Non-pigmented ciliary epithelial cell (primary cell): ENCODE data around the gene GBA2.

Experiments
- DNase-seq: peaks from one replicate; pipeline ENCODE4 v3.0.0-alpha.2; 2010; ENCODE audit warnings: low read depth

GBA2 gene

DNA sequence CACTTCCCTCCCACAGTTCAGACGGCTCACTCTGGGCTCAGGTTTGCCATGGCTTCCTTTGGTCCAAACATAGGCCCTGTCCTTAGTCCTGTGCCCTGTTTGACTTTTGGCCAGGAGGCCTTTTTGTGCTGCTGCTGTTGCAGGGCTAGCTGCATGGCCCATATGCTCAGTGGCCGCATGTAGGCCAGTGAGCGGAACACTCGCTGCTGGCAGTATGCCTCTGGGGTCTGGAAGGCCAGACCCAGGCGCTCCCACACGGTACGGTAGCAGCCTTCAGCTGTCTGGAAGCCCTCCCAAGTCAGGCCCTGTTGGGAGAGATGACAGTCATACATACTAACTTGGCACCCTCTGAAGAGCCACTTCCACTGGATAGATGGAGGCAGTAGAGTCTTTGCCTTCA, 11.9 kb downstream of the GBA2 start:
- no peak for DNase-seq

DNA sequence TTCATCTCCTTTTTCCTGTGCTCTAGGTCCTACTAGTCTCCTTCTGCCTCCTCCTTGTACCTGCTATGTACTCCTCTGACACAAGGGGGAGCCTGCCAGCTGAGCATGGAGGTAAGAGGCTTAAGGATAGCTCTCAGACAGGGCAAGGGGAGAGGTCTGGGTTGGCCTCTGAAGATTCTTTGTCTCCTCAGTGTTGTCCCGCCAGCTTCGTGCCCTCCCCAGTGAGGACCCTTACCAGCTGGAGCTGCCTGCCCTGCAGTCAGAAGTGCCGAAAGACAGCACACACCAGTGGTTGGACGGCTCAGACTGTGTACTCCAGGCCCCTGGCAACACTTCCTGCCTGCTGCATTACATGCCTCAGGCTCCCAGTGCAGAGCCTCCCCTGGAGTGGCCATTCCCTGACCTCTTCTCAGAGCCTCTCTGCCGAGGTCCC, 12.8 kb downstream of the GBA2 start:
- DNase-seq: no peak

DNA sequence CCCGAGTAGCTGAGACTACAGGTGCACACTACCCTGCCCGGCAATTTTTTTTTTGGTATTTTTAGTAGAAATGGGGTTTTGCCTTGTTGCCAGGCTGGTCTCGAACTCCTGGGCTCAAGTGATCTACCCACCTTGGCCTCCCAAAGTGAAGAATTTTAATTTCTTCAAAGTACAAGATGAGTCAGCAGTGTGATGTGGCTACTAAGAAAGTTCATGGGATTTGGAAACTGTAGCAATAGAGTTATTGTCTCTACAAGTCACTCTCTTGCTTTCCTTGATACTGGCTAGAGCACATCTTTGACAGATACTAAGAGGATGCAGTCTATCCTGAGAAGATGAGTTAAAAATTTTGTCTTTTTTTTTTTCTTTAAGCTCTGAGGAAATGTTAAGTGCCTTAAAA, 14.9 kb downstream of the GBA2 start:
- no peak for DNase-seq

DNA sequence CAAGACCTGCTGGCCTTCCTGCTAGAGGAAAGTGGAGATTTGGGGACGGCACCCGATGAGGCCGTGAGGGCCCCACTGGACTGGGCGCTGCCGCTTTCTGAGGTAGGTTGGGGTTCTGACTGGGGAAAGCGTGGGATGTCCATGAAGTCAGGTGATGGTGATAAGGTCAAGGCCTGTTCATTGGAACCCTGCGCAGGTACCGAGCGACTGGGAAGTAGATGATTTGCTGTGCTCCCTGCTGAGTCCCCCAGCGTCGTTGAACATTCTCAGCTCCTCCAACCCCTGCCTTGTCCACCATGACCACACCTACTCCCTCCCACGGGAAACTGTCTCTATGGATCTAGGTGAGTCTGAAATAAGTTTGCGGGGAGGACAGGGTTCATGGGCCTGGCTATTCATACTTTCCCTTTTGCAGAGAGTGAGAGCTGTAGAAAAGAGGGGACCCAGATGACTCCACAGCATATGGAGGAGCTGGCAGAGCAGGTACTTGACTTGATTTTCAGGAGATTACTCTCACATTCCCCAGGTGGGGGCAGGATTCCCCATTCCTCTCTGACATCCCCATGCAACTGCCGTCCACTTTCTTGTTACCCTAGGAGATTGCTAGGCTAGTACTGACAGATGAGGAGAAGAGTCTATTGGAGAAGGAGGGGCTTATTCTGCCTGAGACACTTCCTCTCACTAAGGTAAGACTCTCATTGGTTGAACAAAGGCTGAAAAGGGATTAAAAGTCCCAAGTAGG, 16.1 kb downstream of the GBA2 start:
- DNase-seq: no peak

DNA sequence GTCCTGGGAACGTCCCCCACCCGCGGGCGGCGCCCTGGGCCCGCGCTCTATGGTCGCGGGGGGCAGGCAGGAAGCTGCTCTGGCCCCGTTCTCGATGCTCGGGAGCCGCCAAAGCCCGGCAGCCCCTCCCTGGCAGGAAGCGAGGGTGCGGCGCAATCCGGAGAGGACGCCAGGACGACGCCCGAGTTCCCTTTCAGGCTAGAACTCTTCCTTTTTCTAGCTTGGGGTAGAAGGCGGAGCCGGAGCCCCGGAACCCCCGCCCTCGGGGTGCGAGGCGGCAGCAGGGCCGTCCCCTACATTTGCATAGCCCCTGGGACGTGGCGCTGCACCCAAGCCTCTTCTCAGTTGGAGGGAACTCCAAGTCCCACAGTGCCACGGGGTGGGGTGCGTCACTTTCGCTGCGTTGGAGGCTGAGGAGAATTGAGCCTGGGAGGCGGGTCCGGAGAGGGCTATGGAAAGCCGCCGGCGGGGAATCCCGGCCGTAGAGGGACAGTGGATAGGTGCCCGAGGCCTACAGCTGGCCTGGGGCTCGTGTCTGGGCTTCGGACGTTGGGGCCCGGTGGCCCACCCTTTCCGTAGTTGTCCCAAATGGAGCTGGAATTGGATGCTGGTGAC, 16.7 kb downstream of the GBA2 start, which contains the start of the genes CREB3 and TLN1:
CREB3 (plus strand) TSS at position 482 of the 615 bp plus-strand sequence; CDS start at position 589, 107 bp downstream.
TLN1 (minus strand) TSS at position 11 of the 615 bp plus-strand sequence. CDS start 6,501 bp downstream, outside the sequence.
- DNase-seq: peak; percentile 95

DNA sequence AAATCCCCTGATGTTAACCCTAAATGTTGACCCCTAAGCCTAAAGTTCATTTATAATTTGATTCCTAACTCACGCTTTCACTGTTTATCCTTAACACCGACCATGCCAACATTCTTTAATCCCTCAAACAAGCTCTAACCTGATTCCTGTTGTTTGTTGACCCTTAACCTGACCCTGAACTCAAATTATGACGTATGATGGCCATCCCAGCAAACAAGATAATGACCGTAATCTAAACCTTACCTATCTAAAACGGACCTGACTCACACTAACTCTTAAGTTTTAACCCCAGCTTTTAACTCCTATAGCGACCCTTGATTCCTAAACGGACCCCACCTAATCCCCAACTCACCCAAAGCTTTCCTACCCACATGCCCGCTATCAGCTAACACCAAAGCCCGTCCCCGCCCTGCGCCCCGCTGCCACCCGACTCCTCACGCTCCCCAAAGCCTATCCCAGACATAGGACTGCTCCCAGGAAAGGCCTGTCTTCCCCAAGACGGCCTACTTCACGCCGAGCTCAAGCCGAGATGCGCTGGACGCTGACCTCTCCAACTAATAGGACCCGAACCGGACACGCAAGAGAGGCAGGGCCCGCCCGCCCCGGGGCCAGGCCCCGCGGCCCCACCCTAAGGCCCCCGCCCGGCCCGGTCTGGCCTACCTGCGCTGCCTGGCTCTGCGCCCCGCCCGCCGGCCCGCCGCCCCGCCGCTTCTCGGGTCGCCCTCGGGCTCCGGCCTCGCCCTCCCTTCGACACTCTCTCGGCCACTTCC, 17.4 kb downstream of the GBA2 start:
- no peak for DNase-seq

DNA sequence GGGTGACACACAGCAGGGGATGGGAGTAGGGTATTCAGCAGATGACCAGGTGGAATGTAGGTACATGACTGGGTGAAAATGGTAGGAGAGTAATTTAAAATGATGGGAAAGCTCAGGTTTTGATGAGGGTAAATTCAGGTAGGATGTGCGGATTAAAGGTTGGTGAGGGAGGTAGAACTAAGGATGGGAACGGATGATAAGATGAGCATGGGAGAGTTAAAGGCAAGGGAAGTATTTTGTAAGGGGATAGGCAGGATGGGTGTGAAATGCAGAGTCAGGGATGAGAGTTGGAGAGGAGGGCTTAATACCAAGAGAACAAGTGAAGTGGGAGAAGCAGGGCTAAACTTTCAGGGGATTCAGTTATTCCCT, 18.6 kb downstream of the GBA2 start:
- no peak for DNase-seq

DNA sequence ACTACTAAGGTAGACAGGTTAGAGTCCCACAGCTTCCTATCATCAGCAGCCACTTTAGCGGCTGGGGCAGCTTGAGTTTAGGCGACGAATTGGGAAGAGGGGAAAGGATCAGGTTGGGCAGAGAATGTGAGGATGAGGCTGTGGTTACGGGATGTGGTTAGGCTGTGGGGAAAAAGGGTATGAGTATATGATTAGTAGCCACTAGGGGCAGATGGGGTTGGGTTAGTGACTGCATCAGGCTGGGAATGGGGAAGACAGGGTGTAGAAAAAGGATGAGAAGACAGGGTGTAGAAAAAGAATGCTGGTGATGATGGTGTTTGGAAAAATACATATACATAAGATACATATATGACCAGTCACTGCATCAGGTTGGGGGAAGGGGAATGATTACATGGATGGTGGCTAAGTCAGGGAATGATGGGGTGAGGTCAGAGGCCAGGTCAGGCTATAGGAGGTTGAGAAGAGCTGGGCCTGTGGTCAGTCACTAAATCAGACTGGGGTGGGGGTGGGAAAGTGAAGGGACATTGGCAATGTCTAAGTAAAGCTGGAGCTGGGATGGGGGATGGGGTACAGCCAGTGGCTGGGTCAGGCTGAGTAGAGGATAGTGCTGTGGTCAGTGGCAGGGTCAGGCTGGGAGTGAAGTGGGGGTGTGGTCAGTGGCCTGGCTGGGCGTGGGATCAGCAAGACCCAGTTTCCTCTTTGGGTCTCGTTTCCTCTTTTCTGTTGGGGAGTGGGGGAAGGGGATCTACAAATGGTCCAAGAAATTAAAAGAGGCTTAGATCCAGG, 19.1 kb downstream of the GBA2 start:
- DNase-seq: peak; percentile 69

DNA sequence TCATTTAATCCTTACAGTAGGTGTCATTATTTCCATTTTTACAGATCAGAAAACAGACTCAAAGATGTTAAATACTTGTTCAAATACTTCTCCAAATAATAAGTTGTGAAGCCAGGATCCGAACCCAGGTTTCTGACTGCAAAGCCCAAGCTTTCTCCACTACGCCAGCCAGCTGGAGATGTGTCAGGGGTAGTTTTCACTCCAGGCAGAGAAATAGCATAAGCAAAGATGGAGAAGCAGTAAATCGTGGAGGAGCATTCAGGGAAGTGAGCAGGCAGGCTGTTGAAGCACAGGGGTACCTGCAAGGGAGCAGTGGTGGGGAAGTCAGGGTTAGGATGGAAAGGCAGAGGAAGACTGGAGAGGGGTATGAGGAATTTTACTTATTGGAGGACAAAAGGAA, 19.9 kb downstream of the GBA2 start:
- no peak for DNase-seq

DNA sequence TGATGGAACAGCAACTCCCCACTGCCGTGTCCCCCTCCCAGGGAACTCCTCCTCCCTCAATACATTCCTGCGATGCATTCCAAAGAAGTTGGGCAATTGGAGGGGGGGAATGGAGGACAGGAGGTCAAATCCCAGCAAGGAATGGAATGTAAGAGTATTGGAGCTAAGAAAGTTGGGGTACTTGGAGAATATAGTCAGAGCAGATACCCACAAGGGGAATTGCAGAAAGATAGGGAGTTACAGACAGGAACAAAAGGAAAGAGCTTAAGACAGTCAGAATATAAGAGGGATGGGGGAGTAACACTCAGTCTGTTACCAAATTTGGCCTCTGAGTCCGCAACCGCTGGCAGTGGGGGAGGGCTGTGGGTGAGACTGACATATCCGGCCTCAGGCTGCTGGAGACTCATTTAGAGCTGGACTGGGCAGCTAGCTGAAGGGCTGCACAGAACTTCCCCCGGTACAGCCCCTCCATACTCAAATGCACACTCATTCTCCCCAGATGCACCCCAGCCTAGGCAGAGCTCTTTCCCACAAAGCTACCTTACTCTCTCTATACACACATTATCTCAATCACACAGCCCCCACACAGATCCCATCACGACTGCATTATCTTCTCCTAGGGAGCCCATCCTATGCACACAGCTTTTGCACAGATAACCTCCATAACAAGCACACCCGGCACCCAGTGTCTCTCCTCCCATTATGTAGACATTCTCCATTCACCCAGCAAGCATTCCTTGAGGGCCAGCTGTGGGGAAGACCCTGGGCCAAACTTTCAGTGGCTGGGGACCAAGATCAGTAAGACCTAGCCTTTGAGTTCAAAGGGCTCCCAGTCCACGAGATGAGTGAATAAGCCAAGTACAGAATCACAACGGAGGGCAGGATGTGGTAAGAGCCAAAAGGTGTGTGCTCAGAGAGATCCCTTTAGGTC, 20.7 kb downstream of the GBA2 start:
- no peak for DNase-seq

DNA sequence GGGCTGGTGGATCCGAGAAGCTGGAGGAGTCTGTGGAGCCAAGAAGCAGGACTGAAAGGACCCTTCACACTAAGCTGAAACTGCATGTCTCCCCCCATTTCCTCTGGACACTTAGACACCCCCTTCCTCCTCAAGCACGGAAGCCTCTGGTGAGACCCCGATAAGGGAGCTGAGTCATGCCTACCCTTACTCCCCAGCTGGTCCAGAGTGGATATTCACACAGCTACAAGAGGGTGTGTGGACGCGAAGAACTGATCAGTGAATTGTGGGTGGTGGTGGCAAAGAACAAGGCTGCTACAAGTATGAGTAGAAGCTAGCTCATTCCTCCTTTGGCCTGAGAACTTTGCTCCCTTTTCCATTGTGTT, 21.4 kb downstream of the GBA2 start:
- no peak for DNase-seq

DNA sequence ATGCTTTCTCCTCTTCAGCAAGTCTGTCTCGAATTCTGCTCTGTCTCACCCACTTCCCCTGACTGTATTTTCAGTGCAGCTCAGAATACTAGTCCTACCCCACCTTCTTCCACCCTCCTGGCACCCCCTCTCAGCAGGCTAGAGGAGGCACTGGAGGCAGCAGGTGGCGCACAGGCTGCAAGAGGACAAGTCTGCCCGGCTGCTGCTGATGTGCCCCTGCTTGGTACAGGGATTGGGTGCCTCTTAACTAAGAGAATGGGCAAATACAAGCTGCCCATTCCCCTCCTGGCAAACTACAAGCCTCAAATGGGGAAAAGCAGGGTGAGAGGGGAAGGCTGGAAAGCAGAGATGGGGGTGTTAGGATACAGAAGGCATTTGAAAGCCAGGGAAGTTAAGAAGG, 22.1 kb downstream of the GBA2 start:
- DNase-seq: no peak

DNA sequence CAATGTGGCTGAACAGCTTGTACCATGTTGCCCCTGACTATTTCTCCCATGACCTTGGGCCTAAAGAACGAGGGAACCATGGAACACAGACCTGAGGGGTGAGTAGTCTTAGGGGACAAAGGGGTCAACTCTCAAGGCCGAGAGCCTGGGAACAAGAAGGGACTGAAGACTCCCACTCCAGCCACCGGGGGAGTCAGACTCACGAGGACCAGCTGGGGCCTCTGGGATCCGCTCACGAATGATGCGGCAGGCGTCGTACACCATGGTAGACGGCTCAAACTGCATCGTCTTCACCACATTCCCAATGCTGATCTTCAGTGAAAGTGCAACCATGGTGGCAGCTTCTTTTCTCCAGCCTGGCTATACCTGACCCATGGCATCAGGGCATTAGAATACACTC, 23.7 kb downstream of the GBA2 start:
- DNase-seq: no peak

DNA sequence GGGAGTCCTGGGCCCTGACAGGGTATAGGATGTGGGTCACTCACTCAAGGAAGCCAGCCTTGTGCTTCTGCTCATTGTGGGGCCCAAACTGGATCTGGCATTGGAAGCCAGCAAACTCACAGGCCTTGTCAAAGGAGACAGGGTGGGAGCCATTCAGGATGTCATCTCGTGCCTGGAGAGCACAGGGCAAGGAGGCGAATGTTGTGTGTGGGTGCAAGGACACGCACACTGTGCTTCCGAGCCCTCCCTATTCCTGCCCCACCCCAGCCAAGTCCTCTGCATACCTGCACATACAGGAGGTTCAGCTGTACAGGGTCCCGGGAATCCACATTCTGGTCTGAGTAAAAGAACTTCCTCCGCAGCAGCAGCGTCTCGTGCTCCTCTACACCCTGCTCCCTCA, 25.1 kb downstream of the GBA2 start:
- DNase-seq: no peak

DNA sequence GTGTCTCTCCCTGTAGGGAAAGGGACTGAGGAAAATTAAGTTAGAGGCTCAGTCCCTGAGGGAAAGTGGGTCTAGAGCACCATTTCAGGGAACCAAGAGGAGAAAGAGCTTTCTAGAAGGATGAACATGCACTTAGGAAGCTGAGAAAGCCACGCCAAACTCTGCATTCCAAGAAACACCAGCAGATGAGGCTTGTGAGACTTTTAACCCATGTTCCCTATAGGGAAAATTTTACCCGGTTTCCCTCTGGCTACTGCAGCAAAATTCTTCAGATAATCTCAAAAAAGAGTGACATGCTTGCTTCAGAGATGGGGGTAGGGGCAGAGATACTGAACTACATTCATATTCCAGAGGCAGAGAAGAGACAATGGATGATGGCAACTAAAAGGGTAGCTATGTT, 25.6 kb downstream of the GBA2 start:
- no peak for DNase-seq

DNA sequence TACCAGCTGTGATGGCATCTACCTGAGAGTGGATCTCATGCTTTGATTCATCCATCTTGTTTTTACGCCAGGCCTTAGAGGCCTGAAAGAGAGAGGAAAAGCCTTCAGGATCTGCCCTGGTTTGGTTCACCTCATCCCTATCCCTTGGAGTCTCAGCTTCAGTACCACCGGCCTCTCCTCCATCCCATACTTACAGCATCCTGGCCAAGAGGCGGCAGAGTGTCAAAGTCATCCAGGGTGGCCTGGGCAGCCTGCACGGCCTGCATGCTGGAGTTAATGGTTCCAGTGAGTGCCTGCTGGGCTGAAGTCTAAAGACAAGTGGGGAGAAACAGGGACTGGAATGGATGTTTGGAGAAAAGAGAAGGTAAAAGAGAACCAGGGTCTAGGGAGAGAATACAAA, 29.5 kb downstream of the GBA2 start:
- no peak for DNase-seq

DNA sequence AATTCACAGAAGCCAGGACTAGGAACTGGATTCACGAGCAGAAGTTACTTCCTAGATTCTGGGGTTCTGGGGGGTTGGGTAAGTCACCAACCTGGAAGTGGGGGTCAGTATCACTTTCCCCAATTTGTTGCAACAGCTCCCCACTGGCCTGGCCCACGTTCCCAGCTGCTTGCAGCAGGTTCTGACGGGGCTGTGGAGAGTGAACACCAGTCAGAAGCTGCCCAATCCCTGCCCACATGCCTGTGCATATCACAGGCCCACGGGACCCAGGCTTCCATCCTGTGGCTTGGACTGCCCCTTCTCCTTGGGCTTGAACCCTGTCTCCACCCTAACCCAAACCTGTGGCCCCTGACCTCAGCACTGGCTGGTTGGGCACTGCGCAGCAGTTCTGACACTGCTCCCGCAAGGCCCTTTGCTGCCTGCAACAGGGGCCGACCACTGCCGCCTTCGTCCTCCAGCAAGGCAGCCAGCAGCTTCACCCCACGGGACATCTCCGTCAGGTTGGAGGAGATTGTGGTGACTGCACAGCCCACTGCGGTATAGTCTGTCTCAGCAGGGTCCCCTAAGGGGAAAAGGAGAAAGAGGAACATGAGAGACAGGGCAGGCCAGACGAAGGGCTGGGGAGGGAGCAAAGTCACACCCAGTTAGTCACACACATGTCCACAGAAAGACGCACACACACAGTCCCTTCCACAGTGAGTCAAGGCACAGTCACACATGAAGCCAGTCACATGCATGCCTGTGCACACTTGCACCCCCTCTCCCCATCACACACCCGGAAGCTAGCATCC, 30.1 kb downstream of the GBA2 start:
- DNase-seq: no peak

DNA sequence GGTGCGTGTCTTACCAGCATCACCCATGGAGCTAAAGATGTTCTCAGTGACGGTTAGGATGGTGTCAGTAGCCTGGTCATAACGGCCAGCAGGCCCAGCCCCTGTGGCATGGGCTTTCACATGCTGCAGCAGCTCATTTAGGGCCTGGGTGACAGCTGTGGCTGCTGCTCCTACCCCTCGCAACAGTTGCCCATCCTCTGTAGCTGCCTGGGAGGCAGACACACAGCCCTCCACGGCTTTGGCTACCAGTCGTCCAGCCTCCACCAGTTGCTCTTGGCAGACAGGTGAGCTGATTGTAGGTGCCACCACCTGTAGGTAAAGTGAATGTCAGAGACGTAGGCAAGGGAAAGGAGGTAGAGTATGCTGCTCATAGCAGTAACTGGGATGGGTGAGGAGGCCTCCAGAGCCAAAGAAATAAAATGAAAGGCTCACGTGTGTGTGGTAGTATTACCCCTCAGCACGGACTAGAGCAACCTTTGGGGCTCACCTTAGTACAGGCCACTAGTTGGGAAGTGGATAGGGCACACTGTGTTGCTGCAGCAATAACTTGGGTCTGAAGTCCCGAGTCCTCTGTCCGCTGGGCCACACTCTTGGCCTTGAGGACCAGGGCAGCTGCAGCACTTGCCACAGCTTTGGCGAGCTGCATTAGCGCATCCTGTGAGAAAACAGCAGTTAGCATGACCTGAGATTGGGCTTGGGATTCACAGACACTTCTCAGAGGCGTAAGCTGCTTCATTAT, 31.7 kb downstream of the GBA2 start:
- no peak for DNase-seq

DNA sequence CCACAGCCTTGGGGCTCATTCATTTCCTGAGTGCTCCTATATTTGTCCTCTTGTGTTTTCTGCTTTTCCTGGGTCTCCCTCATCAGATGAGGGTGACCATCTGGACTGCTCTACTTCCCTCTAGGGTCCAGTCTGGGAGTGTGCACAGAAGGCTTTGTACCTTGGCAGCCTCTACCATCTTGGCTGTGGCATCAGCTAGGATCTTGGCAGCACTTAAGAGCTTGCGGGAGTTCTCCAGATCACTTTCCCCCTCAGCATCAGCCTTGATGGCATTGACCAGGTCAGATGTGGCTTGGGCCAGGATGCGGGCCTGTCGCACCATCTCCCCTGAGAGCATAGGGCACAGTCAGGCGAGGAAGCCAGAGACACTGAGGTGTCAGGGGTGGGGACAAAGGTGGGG, 32.8 kb downstream of the GBA2 start:
- no peak for DNase-seq
